Smooth muscle cell (in vitro differentiated cells): ENCODE data around the gene SSH2. TPM values are rescaled to one million over a fixed set of nuclear protein-coding genes. Genes with fewer than 3 reads are reported as not detected.

Experiments used
- DNase-seq: peaks from one replicate; lab custom pipeline; 2025; ENCODE audit not compliant: unreplicated experiment; lab: John Stamatoyannopoulos, UW
- H2AFZ ChIP-seq: fragments of 200-600 bp; sonication (generic); 2 replicates; pipeline ENCODE4 v1.6.0; 2016; ENCODE audit warnings: antibody characterized with exemption, low read depth, mild to moderate bottlenecking
- H3F3A ChIP-seq: fragments of 200-600 bp; sonication (generic); 2 replicates; pipeline ENCODE4 v1.6.0; 2017; ENCODE audit warnings: antibody characterized with exemption, low read depth
- H3K27ac ChIP-seq: fragments of 200-600 bp; sonication (generic); 2 replicates; pipeline ENCODE4 v1.5.1; 2016; ENCODE audit warnings: low read depth, mild to moderate bottlenecking
- H3K27me3 ChIP-seq: fragments of 200-600 bp; sonication (generic); 2 replicates; pipeline ENCODE4 v1.6.1; 2016; ENCODE audit warnings: low read depth, mild to moderate bottlenecking
- H3K36me3 ChIP-seq: fragments of 200-600 bp; sonication (generic); 2 replicates; pipeline ENCODE4 v1.5.1; 2016; ENCODE audit warnings: low read depth
- H3K4me1 ChIP-seq: fragments of 200-600 bp; sonication (generic); 2 replicates; pipeline ENCODE4 v1.5.1; 2016; ENCODE audit warnings: low read depth
- H3K4me2 ChIP-seq: fragments of 200-600 bp; sonication (generic); 2 replicates; pipeline ENCODE4 v1.6.0; 2016; ENCODE audit warnings: mild to moderate bottlenecking
- H3K4me3 ChIP-seq: fragments of 200-600 bp; sonication (generic); 2 replicates; pipeline ENCODE4 v1.5.1; 2016; ENCODE audit warnings: mild to moderate bottlenecking
- H3K79me2 ChIP-seq: fragments of 200-600 bp; sonication (generic); 2 replicates; pipeline ENCODE4 v1.6.0; 2016; ENCODE audit warnings: low read depth, mild to moderate bottlenecking
- H3K9ac ChIP-seq: fragments of 200-600 bp; sonication (generic); 2 replicates; pipeline ENCODE4 v1.6.0; 2016; ENCODE audit warnings: low read depth
- H3K9me3 ChIP-seq: fragments of 200-600 bp; sonication (generic); replicated peaks from 2 replicates; pipeline ENCODE4 v1.5.1; 2016; ENCODE audit warnings: low read depth
- H4K20me1 ChIP-seq: fragments of 200-600 bp; sonication (generic); 2 replicates; pipeline ENCODE4 v1.6.0; 2016; ENCODE audit warnings: low read depth
- CTCF ChIP-seq: fragments of 200-600 bp; sonication (generic); IDR thresholded peaks from 2 replicates; pipeline ENCODE4 v1.5.1; 2017; ENCODE audit warnings: borderline replicate concordance, mild to moderate bottlenecking, antibody characterized with exemption; ENCODE audit not compliant: insufficient read depth, poor library complexity, severe bottlenecking
- WGBS: methylation state at CpG from one replicate; pipeline ENCODE4 v1.1.7; 2016; ENCODE audit warnings: low lambda C conversion rate; 5-methylcytosine and 5-hydroxymethylcytosine counted together
- polyA plus RNA-seq: library from polyadenylated mRNA; unstranded; fragments of >200 nt; fragmentation: Nextera tagmentation; extraction: Ambion mirVana; gene quantifications from 2 replicates; pipeline ENCODE4 v1.2.1, GENCODE V29; 2016
- total RNA-seq: library from RNA; depleted of rRNA; stranded (reverse); fragments of >200 nt; gene quantifications from 2 replicates; pipeline ENCODE4 v1.2.3, GENCODE V29; 2014

SSH2 gene
- total and polyA plus RNA-seq, 2 experiments from 2014 or later, result 9.7 to 10.4 TPM

GRCh38 chr17:29757788-29758187 lies 172.2 kb downstream of the SSH2 start:
- no peak overlapping the region for H3K9ac ChIP-seq
- H4K20me1 ChIP-seq, result peaks cover 17% of the 10 kb centered on the region
- no peaks in the 10 kb centered on the region for H3K27me3 ChIP-seq
- no peak for DNase-seq
- H3K4me3 ChIP-seq, result no peak overlapping the region
- TF ChIP-seq CTCF, result no peak
- peaks cover 4% of the 10 kb centered on the region for H3K79me2 ChIP-seq
- peaks cover 12% of the 10 kb centered on the region for H3K4me1 ChIP-seq
- H3K27ac ChIP-seq, result no peak overlapping the region
- H3K4me2 ChIP-seq, result no peak overlapping the region
- 71% methylated on average over 4 of the region's 4 CpGs for WGBS
- H3F3A ChIP-seq, result no peaks in the 10 kb centered on the region
- no peaks in the 10 kb centered on the region for H3K9me3 ChIP-seq
- H3K36me3 ChIP-seq, result peaks cover 2% of the 10 kb centered on the region
- no peak overlapping the region for H2AFZ ChIP-seq

GRCh38 chr17:29753845-29754439 lies 176.1 kb downstream of the SSH2 start:
- H3K27me3 ChIP-seq, result no peaks in the 10 kb centered on the region
- no peak overlapping the region for H3K4me3 ChIP-seq
- H4K20me1 ChIP-seq, result peaks cover 3% of the 10 kb centered on the region
- H3K79me2 ChIP-seq, result peaks cover 4% of the 10 kb centered on the region
- H3K9me3 ChIP-seq, result no peaks in the 10 kb centered on the region
- TF ChIP-seq CTCF, result no peak
- H2AFZ ChIP-seq, result no peak overlapping the region
- no peaks in the 10 kb centered on the region for H3F3A ChIP-seq
- peaks cover 3% of the 10 kb centered on the region for H3K36me3 ChIP-seq
- 93% methylated on average over 2 of the region's 2 CpGs for WGBS
- no peak overlapping the region for H3K4me2 ChIP-seq
- H3K27ac ChIP-seq, result no peak overlapping the region
- no peaks in the 10 kb centered on the region for H3K4me1 ChIP-seq
- H3K9ac ChIP-seq, result no peak overlapping the region
- DNase-seq, result no peak

DNA sequence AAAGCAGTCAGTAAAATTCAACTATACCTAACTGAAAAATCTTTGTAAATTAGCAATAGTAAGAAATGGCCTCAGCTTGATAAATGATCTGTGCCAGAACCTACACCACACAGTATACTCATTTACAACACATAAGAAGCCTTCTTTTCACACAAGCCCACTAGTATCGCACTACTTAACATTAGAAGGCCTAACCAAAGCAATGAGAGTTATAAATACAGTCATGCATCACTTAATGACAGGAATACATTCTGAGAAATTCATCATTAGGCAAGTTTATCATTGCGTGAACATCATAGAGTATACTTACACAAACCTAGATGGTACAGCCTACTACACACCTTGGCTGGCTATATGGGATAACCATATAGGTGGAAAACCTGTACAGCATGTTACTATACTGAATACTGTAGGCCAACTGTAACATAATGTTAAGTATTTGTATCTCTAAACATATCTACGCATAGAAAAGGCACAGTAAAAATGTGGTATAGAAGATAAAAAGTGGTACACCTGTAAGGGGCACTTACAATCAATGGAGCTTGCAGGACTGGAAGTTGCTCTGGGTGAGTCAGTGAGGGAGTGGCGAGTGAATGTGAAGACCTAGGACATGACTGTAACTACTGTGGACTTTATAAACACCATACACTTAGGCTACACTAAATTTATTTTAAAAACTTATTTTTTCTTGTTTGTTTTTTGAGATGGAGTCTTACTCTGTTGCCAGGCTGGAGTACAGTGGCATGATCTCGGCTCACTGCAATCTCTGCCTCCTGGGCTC lies 180.8 kb downstream of the SSH2 start:
- H3K9me3 ChIP-seq, result no peaks in the 10 kb centered on the region
- TF ChIP-seq CTCF, result no peak
- peaks cover 3% of the 10 kb centered on the region for H3K36me3 ChIP-seq
- no peaks in the 10 kb centered on the region for H3K27me3 ChIP-seq
- H4K20me1 ChIP-seq, result no peaks in the 10 kb centered on the region
- no peak overlapping the region for H3K4me2 ChIP-seq
- H3K79me2 ChIP-seq, result no peaks in the 10 kb centered on the region
- H3K4me3 ChIP-seq, result no peak overlapping the region
- H3K9ac ChIP-seq, result no peak overlapping the region
- WGBS, result 93% methylated on average over 5 of the region's 5 CpGs
- H3F3A ChIP-seq, result no peaks in the 10 kb centered on the region
- H2AFZ ChIP-seq, result no peak overlapping the region
- H3K27ac ChIP-seq, result no peak overlapping the region
- DNase-seq, result no peak
- no peaks in the 10 kb centered on the region for H3K4me1 ChIP-seq
